ENCODE measurements around the gene NMNAT2. TPM values are rescaled to one million over a fixed set of nuclear protein-coding genes. Genes with fewer than 3 reads are reported as not detected.

NMNAT2 gene
- total RNA-seq, 1 experiment from 2014 or later, result 11.4 TPM

DNA sequence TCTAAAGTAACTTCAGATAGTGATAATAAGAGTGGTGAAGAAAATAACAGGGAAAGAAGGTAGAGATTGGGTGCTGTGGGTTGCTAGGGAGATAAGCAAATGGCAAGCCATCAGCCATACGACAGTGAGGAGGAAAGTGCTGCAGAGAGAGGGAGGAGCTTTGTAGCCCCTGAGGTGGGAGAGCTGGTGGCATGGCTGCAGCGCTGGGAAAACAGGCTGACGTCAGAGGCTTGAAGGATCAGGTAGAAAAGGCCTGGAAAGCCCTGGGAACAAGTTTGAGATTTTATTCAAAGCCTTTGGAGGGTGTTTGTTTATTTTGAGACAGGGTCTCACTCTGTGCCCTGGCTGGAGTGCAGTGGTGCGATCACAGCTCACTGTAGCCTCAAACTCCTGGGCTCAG, 109.5 kb downstream of the NMNAT2 start:
- Histone ChIP-seq H4K5ac (ENCODE audit: insufficient read length, low read depth, low read length) (no peak overlapping the region), H3T11ph (ENCODE audit: low read length) (no peak overlapping the region), H3K23ac (ENCODE audit: insufficient read length, low read depth, low read length) (no peak overlapping the region), H2AFZ (ENCODE audit: low read length) (no peak overlapping the region), H2BK120ac (ENCODE audit: low read depth, low read length, poor library complexity, severe bottlenecking) (no peak overlapping the region), H4K91ac (ENCODE audit: insufficient read length, low read depth, low read length) (no peak overlapping the region), H3K18ac (ENCODE audit: insufficient read length, low read depth, low read length) (no peak overlapping the region), H3K79me1 (ENCODE audit: insufficient read depth, low read depth, low read length, poor library complexity, severe bottlenecking) (no peaks in the 10 kb centered on the region), H4K8ac (replicated peaks; ENCODE audit: insufficient read length, low read depth, low read length) (no peak overlapping the region), H3K14ac (ENCODE audit: insufficient read depth, low read length) (no peak overlapping the region), H3K79me2 (ENCODE audit: insufficient read depth, low read length) (no peaks in the 10 kb centered on the region), H3K23me2 (ENCODE audit: insufficient read length, low read depth, low read length, poor library complexity, severe bottlenecking) (no peaks in the 10 kb centered on the region), H3K4me1 (ENCODE audit: insufficient read depth, low read length) (peaks cover 9% of the 10 kb centered on the region; the same call in 1 of the 2 replicates), H3K4ac (ENCODE audit: low read depth, low read length) (no peak overlapping the region), H4K20me1 (ENCODE audit: control insufficient read depth, insufficient read depth, insufficient read length) (no peaks in the 10 kb centered on the region), H3K4me2 (ENCODE audit: insufficient read depth, insufficient read length, low read length) (no peak overlapping the region), H3K27ac (ENCODE audit: insufficient read length, low read depth, low read length) (no peak overlapping the region), H3K56ac (ENCODE audit: insufficient read length, low read depth, low read length) (no peak overlapping the region), H2BK5ac (ENCODE audit: insufficient read length, low read length) (no peak overlapping the region), H2BK12ac (ENCODE audit: insufficient read length, low read depth, low read length) (no peak overlapping the region), H2BK15ac (ENCODE audit: low read depth, low read length) (no peak overlapping the region), H3K9me3 (ENCODE audit: control insufficient read depth, low read depth, low read length) (no peaks in the 10 kb centered on the region), H3K27me3 (ENCODE audit: insufficient read depth, low read length) (no peaks in the 10 kb centered on the region), H3K9ac (ENCODE audit: extremely low read depth, insufficient read length, low read length) (no peak overlapping the region), H2BK20ac (ENCODE audit: low read depth, low read length, poor library complexity, severe bottlenecking) (no peak overlapping the region), H2AK5ac (ENCODE audit: insufficient read length, low read length) (no peak overlapping the region)
- H3K27ac Mint-ChIP-seq, result no peak overlapping the region
- no CpG with 5 or more reads among the region's 4 CpGs for WGBS (ENCODE audit: extremely low coverage, insufficient read length, low lambda C conversion rate)
- H3K4me3 Mint-ChIP-seq, result no peak overlapping the region
- H3K27me3 Mint-ChIP-seq (ENCODE audit: low read depth), result no peaks in the 10 kb centered on the region
- peaks cover 0 to 4% of the 10 kb centered on the region in 2 experiments; a peak in 2 of 5 replicates for H3K9me3 Mint-ChIP-seq
- TF ChIP-seq, protein P1, sequence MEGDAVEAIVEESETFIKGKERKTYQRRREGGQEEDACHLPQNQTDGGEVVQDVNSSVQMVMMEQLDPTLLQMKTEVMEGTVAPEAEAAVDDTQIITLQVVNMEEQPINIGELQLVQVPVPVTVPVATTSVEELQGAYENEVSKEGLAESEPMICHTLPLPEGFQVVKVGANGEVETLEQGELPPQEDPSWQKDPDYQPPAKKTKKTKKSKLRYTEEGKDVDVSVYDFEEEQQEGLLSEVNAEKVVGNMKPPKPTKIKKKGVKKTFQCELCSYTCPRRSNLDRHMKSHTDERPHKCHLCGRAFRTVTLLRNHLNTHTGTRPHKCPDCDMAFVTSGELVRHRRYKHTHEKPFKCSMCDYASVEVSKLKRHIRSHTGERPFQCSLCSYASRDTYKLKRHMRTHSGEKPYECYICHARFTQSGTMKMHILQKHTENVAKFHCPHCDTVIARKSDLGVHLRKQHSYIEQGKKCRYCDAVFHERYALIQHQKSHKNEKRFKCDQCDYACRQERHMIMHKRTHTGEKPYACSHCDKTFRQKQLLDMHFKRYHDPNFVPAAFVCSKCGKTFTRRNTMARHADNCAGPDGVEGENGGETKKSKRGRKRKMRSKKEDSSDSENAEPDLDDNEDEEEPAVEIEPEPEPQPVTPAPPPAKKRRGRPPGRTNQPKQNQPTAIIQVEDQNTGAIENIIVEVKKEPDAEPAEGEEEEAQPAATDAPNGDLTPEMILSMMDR (conservative IDR thresholded peaks at IDR 0.05), result no peak
- DNase-seq, result no peak
- H3K36me3 Mint-ChIP-seq (ENCODE audit: insufficient read depth in 1 of 3, low read depth in 3 of 3), result peaks cover 0 to 2% (median 0%) of the 10 kb centered on the region in 3 experiments; a peak in 1 of 7 replicates
- H3K4me1 Mint-ChIP-seq, result peaks cover 32 to 34% of the 10 kb centered on the region in 2 experiments
